Astrocyte (in vitro differentiated cells and primary cell): ENCODE results near the gene MIOX. TPM values are rescaled to one million over a fixed set of nuclear protein-coding genes. Genes with fewer than 3 reads are reported as not detected.

Experiments
- DNase-seq: peaks from one replicate; pipeline ENCODE4 v3.0.0-alpha.2; 2010; ENCODE audit warnings: low read depth
- FAIRE-seq: peaks from 2 replicates; lab custom pipeline; 2011; peaks lifted over from hg19 to GRCh38; lab: Jason Lieb, UNC
- H2AFZ ChIP-seq: 2 replicates; pipeline ENCODE4 v1.6.0; 2012; ENCODE audit warnings: low read depth, low read length, inconsistent platforms
- H3K27ac ChIP-seq: 2 replicates; pipeline ENCODE4 v1.5.1; 2011; ENCODE audit warnings: low read depth, low read length, inconsistent platforms
- H3K27me3 ChIP-seq: 2 replicates; pipeline ENCODE4 v1.6.0; 2011; ENCODE audit warnings: low read length, inconsistent platforms; ENCODE audit not compliant: insufficient read depth
- H3K36me3 ChIP-seq: 2 replicates; pipeline ENCODE4 v1.5.1; 2011; ENCODE audit warnings: low read length, inconsistent platforms; ENCODE audit not compliant: insufficient read depth
- H3K4me1 ChIP-seq: 2 replicates; pipeline ENCODE4 v1.5.1; 2011; ENCODE audit warnings: low read length, inconsistent platforms; ENCODE audit not compliant: insufficient read depth
- H3K4me2 ChIP-seq: 2 replicates; pipeline ENCODE4 v1.6.0; 2012; ENCODE audit warnings: low read length, inconsistent platforms
- H3K4me3 ChIP-seq: 2 replicates; pipeline ENCODE4 v1.5.1; 2011; ENCODE audit warnings: low read depth, mild to moderate bottlenecking, low read length, inconsistent platforms; ENCODE audit not compliant: insufficient read depth
- H3K79me2 ChIP-seq: 2 replicates; pipeline ENCODE4 v1.6.0; 2012; ENCODE audit warnings: mild to moderate bottlenecking, low read length, inconsistent platforms; ENCODE audit not compliant: insufficient read depth
- H3K9ac ChIP-seq: 2 replicates; pipeline ENCODE4 v1.6.0; 2012; ENCODE audit warnings: mild to moderate bottlenecking, low read length, inconsistent platforms
- H3K9me3 ChIP-seq: 2 replicates; pipeline ENCODE4 v1.5.1; 2012; ENCODE audit warnings: low read depth, mild to moderate bottlenecking, low read length, inconsistent platforms; ENCODE audit not compliant: insufficient read depth
- H4K20me1 ChIP-seq: 2 replicates; pipeline ENCODE4 v1.6.0; 2012; ENCODE audit warnings: low read length, inconsistent platforms; ENCODE audit not compliant: insufficient read depth
- H3K27ac Mint-ChIP-seq: one replicate; pipeline ENCODE4 v1.8.0; 2021; ENCODE audit warnings: mild to moderate bottlenecking, mixed read lengths; ENCODE audit not compliant: unreplicated experiment
- H3K27me3 Mint-ChIP-seq: one replicate; pipeline ENCODE4 v1.8.0; 2021; ENCODE audit warnings: low read depth, mixed read lengths; ENCODE audit not compliant: unreplicated experiment
- H3K36me3 Mint-ChIP-seq: one replicate; pipeline ENCODE4 v1.8.0; 2021; ENCODE audit warnings: low read depth, mixed read lengths; ENCODE audit not compliant: unreplicated experiment
- H3K4me1 Mint-ChIP-seq: one replicate; pipeline ENCODE4 v1.8.0; 2021; ENCODE audit warnings: low read depth, mixed read lengths; ENCODE audit not compliant: unreplicated experiment
- H3K4me3 Mint-ChIP-seq: one replicate; pipeline ENCODE4 v1.8.0; 2021; ENCODE audit warnings: mild to moderate bottlenecking, moderate library complexity, mixed read lengths; ENCODE audit not compliant: unreplicated experiment
- H3K9me3 Mint-ChIP-seq: one replicate; pipeline ENCODE4 v1.8.0; 2021; ENCODE audit warnings: mild to moderate bottlenecking, mixed read lengths; ENCODE audit not compliant: unreplicated experiment
- EZH2 ChIP-seq: IDR thresholded peaks from 2 replicates; pipeline ENCODE4 v1.6.1; 2012; ENCODE audit warnings: mild to moderate bottlenecking, low read length, inconsistent platforms; ENCODE audit not compliant: insufficient read depth
- total RNA-seq: library from RNA; stranded (reverse); gene quantifications from 2 replicates; pipeline ENCODE4 v1.2.1, GENCODE V29; 2021
- TF ChIP-seq, protein P1 (sequence below): IDR thresholded peaks from 2 replicates; pipeline ENCODE4 v1.5.1; 2011; ENCODE audit warnings: low read depth, mild to moderate bottlenecking, inconsistent platforms, low read length, moderate library complexity; ENCODE audit not compliant: insufficient read depth

Gene MIOX
- total RNA-seq, 1 donor from 2014 or later = 0.91 TPM

- Histone ChIP-seq H3K36me3 (no peaks in the 10 kb centered on the region), H3K4me1 (peaks cover 18% of the 10 kb centered on the region), H3K4me2 (peak overlapping the region; percentile 70), H3K9me3 (no peaks in the 10 kb centered on the region), H2AFZ (no peak overlapping the region), H4K20me1 (peaks cover 17% of the 10 kb centered on the region), H3K27me3 (peaks cover 30% of the 10 kb centered on the region), H3K27ac (no peak overlapping the region), H3K79me2 (peaks cover 8% of the 10 kb centered on the region), H3K9ac (no peak overlapping the region), H3K4me3 (peak overlapping the region; percentile 17)
- no peak overlapping the region for H3K27ac Mint-ChIP-seq
- TF ChIP-seq, protein P1, sequence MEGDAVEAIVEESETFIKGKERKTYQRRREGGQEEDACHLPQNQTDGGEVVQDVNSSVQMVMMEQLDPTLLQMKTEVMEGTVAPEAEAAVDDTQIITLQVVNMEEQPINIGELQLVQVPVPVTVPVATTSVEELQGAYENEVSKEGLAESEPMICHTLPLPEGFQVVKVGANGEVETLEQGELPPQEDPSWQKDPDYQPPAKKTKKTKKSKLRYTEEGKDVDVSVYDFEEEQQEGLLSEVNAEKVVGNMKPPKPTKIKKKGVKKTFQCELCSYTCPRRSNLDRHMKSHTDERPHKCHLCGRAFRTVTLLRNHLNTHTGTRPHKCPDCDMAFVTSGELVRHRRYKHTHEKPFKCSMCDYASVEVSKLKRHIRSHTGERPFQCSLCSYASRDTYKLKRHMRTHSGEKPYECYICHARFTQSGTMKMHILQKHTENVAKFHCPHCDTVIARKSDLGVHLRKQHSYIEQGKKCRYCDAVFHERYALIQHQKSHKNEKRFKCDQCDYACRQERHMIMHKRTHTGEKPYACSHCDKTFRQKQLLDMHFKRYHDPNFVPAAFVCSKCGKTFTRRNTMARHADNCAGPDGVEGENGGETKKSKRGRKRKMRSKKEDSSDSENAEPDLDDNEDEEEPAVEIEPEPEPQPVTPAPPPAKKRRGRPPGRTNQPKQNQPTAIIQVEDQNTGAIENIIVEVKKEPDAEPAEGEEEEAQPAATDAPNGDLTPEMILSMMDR = no peak
- no peak for TF ChIP-seq EZH2
- peak overlapping the region; percentile 66 for H3K4me3 Mint-ChIP-seq
- peaks cover 9% of the 10 kb centered on the region for H3K27me3 Mint-ChIP-seq
- H3K9me3 Mint-ChIP-seq = peaks cover 7% of the 10 kb centered on the region
- FAIRE-seq (no peak), DNase-seq (peak; percentile 64)
- H3K36me3 Mint-ChIP-seq = peaks cover 2% of the 10 kb centered on the region
- H3K4me1 Mint-ChIP-seq = no peaks in the 10 kb centered on the region
Measured at GRCh38 chr22:50530877-50531545, 44.4 kb downstream of the MIOX start.

DNA sequence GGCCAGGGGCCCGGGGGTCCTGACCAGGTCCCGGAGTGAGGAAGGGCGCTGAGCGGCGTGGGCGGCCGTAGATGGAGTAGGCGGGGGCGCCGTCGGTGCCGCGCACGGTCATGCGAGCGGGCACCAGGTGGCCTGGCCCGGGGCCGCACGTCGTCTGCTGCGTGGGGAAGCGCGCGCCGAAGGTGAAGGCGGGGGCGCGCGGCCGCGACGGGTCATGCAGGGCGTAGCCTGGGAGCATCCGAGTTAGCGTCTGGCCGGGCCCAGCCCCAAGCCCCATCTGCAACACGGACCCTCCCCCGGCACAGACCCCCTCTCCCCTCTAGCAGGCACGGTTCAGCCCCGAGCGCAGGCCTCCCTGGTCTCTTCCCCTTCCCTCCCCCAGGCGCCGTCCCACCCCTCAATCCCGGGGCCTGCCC is 44.9 kb downstream of the MIOX start:
- no peak overlapping the region for H3K9ac ChIP-seq
- H3K36me3 ChIP-seq = no peaks in the 10 kb centered on the region
- H3K27ac ChIP-seq = no peak overlapping the region
- H3K27ac Mint-ChIP-seq = no peak overlapping the region
- H3K27me3 Mint-ChIP-seq = peaks cover 12% of the 10 kb centered on the region
- peaks cover 17% of the 10 kb centered on the region for H3K4me1 ChIP-seq
- TF ChIP-seq EZH2 = peak; percentile 92
- TF ChIP-seq, protein P1 = no peak
- H3K4me1 Mint-ChIP-seq = no peaks in the 10 kb centered on the region
- peaks cover 17% of the 10 kb centered on the region for H4K20me1 ChIP-seq
- H3K79me2 ChIP-seq = peaks cover 8% of the 10 kb centered on the region
- DNase-seq (no peak), FAIRE-seq (no peak)
- peaks cover 7% of the 10 kb centered on the region for H3K9me3 Mint-ChIP-seq
- H3K9me3 ChIP-seq = no peaks in the 10 kb centered on the region
- no peak overlapping the region for H3K4me3 Mint-ChIP-seq
- H3K4me3 ChIP-seq = no peak overlapping the region
- peaks cover 2% of the 10 kb centered on the region for H3K36me3 Mint-ChIP-seq
- no peak overlapping the region for H2AFZ ChIP-seq
- H3K27me3 ChIP-seq = peaks cover 30% of the 10 kb centered on the region
- H3K4me2 ChIP-seq = peak overlapping the region; percentile 70

- peak; percentile 34 for DNase-seq
- no peak overlapping the region for H3K9ac ChIP-seq
- peak overlapping the region; percentile 76 for H3K4me3 Mint-ChIP-seq
Measured at GRCh38 chr22:50531962-50532674, 45.5 kb downstream of the MIOX start.

More at GRCh38 chr22:50531962-50532674, 45.5 kb downstream of the MIOX start:
- Histone ChIP-seq H4K20me1 (peaks cover 17% of the 10 kb centered on the region), H3K4me1 (peaks cover 11% of the 10 kb centered on the region), H3K27ac (no peak overlapping the region), H3K79me2 (peaks cover 2% of the 10 kb centered on the region), H3K27me3 (peaks cover 30% of the 10 kb centered on the region), H3K4me3 (no peak overlapping the region), H3K4me2 (peak overlapping the region; percentile 70), H3K36me3 (no peaks in the 10 kb centered on the region), H2AFZ (no peak overlapping the region), H3K9me3 (no peaks in the 10 kb centered on the region)
- peak overlapping the region; percentile 69 for H3K27ac Mint-ChIP-seq
- H3K4me1 Mint-ChIP-seq = no peaks in the 10 kb centered on the region
- TF ChIP-seq, protein P1 = no peak
- peak; percentile 13 for TF ChIP-seq EZH2
- H3K27me3 Mint-ChIP-seq = peaks cover 12% of the 10 kb centered on the region
- H3K9me3 Mint-ChIP-seq = peaks cover 7% of the 10 kb centered on the region
- peaks cover 2% of the 10 kb centered on the region for H3K36me3 Mint-ChIP-seq
- FAIRE-seq = no peak
